GM23338 (cell line): ENCODE data around the gene TUBB3. TPM values are rescaled to one million over a fixed set of nuclear protein-coding genes. Genes with fewer than 3 reads are reported as not detected.

Experiments
- ATAC-seq: fragments of 200-7000 bp; cut with Tn5 transposase; 3 replicates; pipeline ENCODE4 v1.9.1; 2020
- DNase-seq: peaks from one replicate; pipeline ENCODE4 v3.0.0-alpha.2; 2015; ENCODE audit warnings: low spot score
- H2AFZ ChIP-seq: fragments of 200-600 bp; sonication (generic); 2 replicates; pipeline ENCODE4 v1.8.0; 2016; ENCODE audit warnings: antibody characterized with exemption, mild to moderate bottlenecking, moderate library complexity
- H3F3A ChIP-seq: fragments of 200-600 bp; sonication (generic); replicated peaks from 2 replicates; pipeline ENCODE4 v1.8.0; 2017; ENCODE audit warnings: antibody characterized with exemption, mixed run types, low read depth
- H3K27ac ChIP-seq: fragments of 200-600 bp; sonication (generic); 2 replicates; pipeline ENCODE4 v1.6.1; 2016; ENCODE audit warnings: low read depth
- H3K27me3 ChIP-seq: fragments of 200-600 bp; sonication (generic); 2 replicates; pipeline ENCODE4 v1.8.0; 2016; ENCODE audit warnings: mild to moderate bottlenecking, mixed run types, moderate library complexity; ENCODE audit not compliant: insufficient read depth
- H3K36me3 ChIP-seq: fragments of 200-600 bp; sonication (generic); 2 replicates; pipeline ENCODE4 v1.8.0; 2016; ENCODE audit warnings: mild to moderate bottlenecking; ENCODE audit not compliant: insufficient read depth
- H3K4me1 ChIP-seq: fragments of 200-600 bp; sonication (generic); 2 replicates; pipeline ENCODE4 v1.8.0; 2016; ENCODE audit warnings: mild to moderate bottlenecking, moderate library complexity; ENCODE audit not compliant: insufficient read depth
- H3K4me2 ChIP-seq: fragments of 200-600 bp; sonication (generic); 2 replicates; pipeline ENCODE4 v1.7.1; 2017; ENCODE audit warnings: mixed run types
- H3K4me3 ChIP-seq: fragments of 200-600 bp; sonication (generic); 2 replicates; pipeline ENCODE4 v1.6.1; 2016; ENCODE audit warnings: mixed run types
- H3K79me2 ChIP-seq: fragments of 200-600 bp; sonication (generic); replicated peaks from 2 replicates; pipeline ENCODE4 v1.8.0; 2017; ENCODE audit warnings: mild to moderate bottlenecking; ENCODE audit not compliant: insufficient read depth
- H3K9me2 ChIP-seq: fragments of 200-600 bp; sonication (generic); 2 replicates; pipeline ENCODE4 v1.8.0; 2017; ENCODE audit not compliant: insufficient read depth
- H4K20me1 ChIP-seq: fragments of 200-600 bp; sonication (generic); replicated peaks from 2 replicates; pipeline ENCODE4 v1.8.0; 2017; ENCODE audit warnings: mild to moderate bottlenecking; ENCODE audit not compliant: insufficient read depth
- H3K27ac Mint-ChIP-seq: 2 replicates; pipeline ENCODE4 v1.8.0; 2020; ENCODE audit warnings: inconsistent platforms, mild to moderate bottlenecking, moderate library complexity, mixed read lengths
- H3K27me3 Mint-ChIP-seq: 3 replicates; pipeline ENCODE4 v1.8.0; 2022; ENCODE audit warnings: low read depth, mild to moderate bottlenecking, moderate library complexity, mixed read lengths, inconsistent platforms; ENCODE audit not compliant: insufficient read depth, poor library complexity
- H3K36me3 Mint-ChIP-seq: 3 replicates; pipeline ENCODE4 v1.8.0; 2021; ENCODE audit warnings: low read depth, mild to moderate bottlenecking, inconsistent platforms, moderate library complexity, mixed read lengths
- H3K4me1 Mint-ChIP-seq: 3 replicates; pipeline ENCODE4 v1.8.0; 2020; ENCODE audit warnings: mild to moderate bottlenecking, inconsistent platforms, mixed read lengths
- H3K4me3 Mint-ChIP-seq: 3 replicates; pipeline ENCODE4 v1.8.0; 2021; ENCODE audit warnings: moderate library complexity, mild to moderate bottlenecking, inconsistent platforms, mixed read lengths
- H3K9me3 Mint-ChIP-seq: 3 replicates; pipeline ENCODE4 v1.8.0; 2020; ENCODE audit warnings: moderate library complexity, mild to moderate bottlenecking, inconsistent platforms, mixed read lengths
- CREB1 ChIP-seq: fragments of 250-450 bp; sonication (Bioruptor Pico); IDR thresholded peaks from 2 replicates; pipeline ENCODE4 v1.5.0; 2020; ENCODE audit warnings: low read depth, mild to moderate bottlenecking, moderate library complexity
- EZH2 ChIP-seq: fragments of 200-600 bp; sonication (generic); IDR thresholded peaks from one replicate; pipeline ENCODE4 v1.8.0; 2017; ENCODE audit warnings: antibody characterized with exemption, mild to moderate bottlenecking, low read depth; ENCODE audit not compliant: unreplicated experiment
- EZH2phosphoT487 ChIP-seq: fragments of 200-600 bp; sonication (generic); IDR thresholded peaks from one replicate; pipeline ENCODE4 v1.8.1; 2018; ENCODE audit warnings: antibody characterized with exemption; ENCODE audit not compliant: unreplicated experiment
- JUNB ChIP-seq: IDR thresholded peaks from one replicate; pipeline ENCODE4 v1.6.1; 2016; ENCODE audit warnings: antibody characterized with exemption; ENCODE audit not compliant: unreplicated experiment
- NANOG ChIP-seq: IDR thresholded peaks from 2 replicates; pipeline ENCODE4 v1.6.1; 2016; ENCODE audit warnings: antibody characterized with exemption, borderline replicate concordance
- POLR2AphosphoS5 ChIP-seq: IDR thresholded peaks from 2 replicates; pipeline ENCODE4 v1.6.1; 2016; ENCODE audit warnings: antibody characterized with exemption, low read depth
- STAT1 ChIP-seq: IDR thresholded peaks from one replicate; pipeline ENCODE4 v1.6.1; 2016; ENCODE audit warnings: antibody characterized with exemption; ENCODE audit not compliant: unreplicated experiment
- ZNF331 ChIP-seq: fragments of 250-450 bp; sonication (Bioruptor Pico); IDR thresholded peaks from 2 replicates; pipeline ENCODE4 v1.5.0; 2020; ENCODE audit warnings: low read depth, mild to moderate bottlenecking, moderate library complexity
- polyA plus RNA-seq: library from polyadenylated mRNA; unstranded; fragments of >200 nt; fragmentation: Nextera tagmentation; extraction: Ambion mirVana; gene quantifications from 2 replicates; pipeline ENCODE4 v1.2.1, GENCODE V29; 2016
- total RNA-seq: library from RNA; depleted of rRNA; stranded (reverse); fragments of >200 nt; shearing (Covaris generic); gene quantifications from 2 replicates; pipeline ENCODE4 v1.2.3, GENCODE V29; 2014
- TF ChIP-seq, protein P1 (sequence below): fragments of 250-450 bp; sonication (Bioruptor Pico); IDR thresholded peaks from 2 replicates; pipeline ENCODE4 v1.5.0; 2020; ENCODE audit warnings: mild to moderate bottlenecking, moderate library complexity
- TF ChIP-seq, protein P2 (sequence below): IDR thresholded peaks from one replicate; pipeline ENCODE4 v1.6.1; 2018; ENCODE audit warnings: antibody characterized with exemption; ENCODE audit not compliant: unreplicated experiment
- TF ChIP-seq, protein P3 (sequence below): IDR thresholded peaks from 2 replicates; pipeline ENCODE4 v1.6.1; 2016; ENCODE audit warnings: antibody characterized with exemption

The TUBB3 gene
- total and polyA plus RNA-seq, 2 experiments from 2014 or later = 149 to 443 TPM

DNA sequence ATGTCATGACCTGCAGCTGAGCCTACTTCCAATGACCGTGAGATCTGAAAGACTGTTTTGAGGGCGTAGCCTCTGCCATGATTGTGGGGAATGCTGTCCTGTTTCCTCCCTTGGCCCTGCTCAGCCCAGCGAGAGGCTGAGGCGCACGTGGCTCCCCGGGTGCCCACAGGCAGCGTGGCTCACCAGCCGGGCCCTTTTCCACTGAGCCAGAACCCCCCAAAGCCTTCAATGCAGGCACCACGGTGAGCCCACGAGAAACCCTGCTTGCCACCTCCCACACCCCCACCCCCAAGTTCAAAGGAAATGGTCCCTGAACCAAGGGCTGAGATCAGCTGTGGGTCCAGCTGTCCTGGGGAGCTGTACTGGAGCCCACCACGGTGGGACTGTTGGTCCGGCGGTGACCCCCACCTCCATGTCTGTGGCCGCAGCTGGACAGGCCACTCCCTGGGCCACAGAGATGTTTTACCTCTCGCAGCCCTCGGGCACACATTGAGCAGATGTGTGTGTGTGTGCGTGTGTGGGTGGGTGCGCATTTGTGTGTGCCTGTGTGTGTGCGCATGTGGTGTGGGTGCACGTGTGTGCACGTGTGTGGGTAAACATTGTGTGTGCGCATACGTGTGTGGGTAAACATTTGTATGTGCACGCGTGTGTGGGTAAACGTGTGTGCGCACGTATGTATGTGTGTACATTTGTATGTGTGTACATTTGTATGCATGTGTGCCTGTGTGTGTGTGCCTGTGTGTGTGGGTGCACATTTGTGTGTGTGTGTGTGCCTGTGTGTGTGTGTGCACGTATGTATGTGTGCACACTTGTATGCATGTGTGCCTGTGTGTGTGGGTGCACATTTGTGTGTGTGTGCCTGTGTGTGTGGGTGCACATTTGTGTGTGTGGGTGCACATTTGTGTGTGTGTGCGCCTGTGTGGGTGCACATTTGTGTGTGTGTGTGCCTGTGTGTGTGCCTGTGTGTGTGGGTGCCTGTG is 9.4 kb upstream of the TUBB3 start:
- no peaks in the 10 kb centered on the region for H4K20me1 ChIP-seq
- no peaks in the 10 kb centered on the region for H3K9me2 ChIP-seq
- ATAC-seq (no peak), DNase-seq (no peak)
- no peak overlapping the region for H3K4me2 ChIP-seq
- H3K27ac ChIP-seq = no peak overlapping the region
- H3K4me1 Mint-ChIP-seq = peaks cover 8% of the 10 kb centered on the region; the same call in 1 of the 3 replicates
- TF ChIP-seq CREB1 (CRISPR knock-in tag) = no peak
- no peak for TF ChIP-seq NANOG
- TF ChIP-seq STAT1 = no peak
- no peak for TF ChIP-seq EZH2
- no peak for TF ChIP-seq JUNB
- TF ChIP-seq POLR2AphosphoS5 = no peak
- TF ChIP-seq, protein P1, sequence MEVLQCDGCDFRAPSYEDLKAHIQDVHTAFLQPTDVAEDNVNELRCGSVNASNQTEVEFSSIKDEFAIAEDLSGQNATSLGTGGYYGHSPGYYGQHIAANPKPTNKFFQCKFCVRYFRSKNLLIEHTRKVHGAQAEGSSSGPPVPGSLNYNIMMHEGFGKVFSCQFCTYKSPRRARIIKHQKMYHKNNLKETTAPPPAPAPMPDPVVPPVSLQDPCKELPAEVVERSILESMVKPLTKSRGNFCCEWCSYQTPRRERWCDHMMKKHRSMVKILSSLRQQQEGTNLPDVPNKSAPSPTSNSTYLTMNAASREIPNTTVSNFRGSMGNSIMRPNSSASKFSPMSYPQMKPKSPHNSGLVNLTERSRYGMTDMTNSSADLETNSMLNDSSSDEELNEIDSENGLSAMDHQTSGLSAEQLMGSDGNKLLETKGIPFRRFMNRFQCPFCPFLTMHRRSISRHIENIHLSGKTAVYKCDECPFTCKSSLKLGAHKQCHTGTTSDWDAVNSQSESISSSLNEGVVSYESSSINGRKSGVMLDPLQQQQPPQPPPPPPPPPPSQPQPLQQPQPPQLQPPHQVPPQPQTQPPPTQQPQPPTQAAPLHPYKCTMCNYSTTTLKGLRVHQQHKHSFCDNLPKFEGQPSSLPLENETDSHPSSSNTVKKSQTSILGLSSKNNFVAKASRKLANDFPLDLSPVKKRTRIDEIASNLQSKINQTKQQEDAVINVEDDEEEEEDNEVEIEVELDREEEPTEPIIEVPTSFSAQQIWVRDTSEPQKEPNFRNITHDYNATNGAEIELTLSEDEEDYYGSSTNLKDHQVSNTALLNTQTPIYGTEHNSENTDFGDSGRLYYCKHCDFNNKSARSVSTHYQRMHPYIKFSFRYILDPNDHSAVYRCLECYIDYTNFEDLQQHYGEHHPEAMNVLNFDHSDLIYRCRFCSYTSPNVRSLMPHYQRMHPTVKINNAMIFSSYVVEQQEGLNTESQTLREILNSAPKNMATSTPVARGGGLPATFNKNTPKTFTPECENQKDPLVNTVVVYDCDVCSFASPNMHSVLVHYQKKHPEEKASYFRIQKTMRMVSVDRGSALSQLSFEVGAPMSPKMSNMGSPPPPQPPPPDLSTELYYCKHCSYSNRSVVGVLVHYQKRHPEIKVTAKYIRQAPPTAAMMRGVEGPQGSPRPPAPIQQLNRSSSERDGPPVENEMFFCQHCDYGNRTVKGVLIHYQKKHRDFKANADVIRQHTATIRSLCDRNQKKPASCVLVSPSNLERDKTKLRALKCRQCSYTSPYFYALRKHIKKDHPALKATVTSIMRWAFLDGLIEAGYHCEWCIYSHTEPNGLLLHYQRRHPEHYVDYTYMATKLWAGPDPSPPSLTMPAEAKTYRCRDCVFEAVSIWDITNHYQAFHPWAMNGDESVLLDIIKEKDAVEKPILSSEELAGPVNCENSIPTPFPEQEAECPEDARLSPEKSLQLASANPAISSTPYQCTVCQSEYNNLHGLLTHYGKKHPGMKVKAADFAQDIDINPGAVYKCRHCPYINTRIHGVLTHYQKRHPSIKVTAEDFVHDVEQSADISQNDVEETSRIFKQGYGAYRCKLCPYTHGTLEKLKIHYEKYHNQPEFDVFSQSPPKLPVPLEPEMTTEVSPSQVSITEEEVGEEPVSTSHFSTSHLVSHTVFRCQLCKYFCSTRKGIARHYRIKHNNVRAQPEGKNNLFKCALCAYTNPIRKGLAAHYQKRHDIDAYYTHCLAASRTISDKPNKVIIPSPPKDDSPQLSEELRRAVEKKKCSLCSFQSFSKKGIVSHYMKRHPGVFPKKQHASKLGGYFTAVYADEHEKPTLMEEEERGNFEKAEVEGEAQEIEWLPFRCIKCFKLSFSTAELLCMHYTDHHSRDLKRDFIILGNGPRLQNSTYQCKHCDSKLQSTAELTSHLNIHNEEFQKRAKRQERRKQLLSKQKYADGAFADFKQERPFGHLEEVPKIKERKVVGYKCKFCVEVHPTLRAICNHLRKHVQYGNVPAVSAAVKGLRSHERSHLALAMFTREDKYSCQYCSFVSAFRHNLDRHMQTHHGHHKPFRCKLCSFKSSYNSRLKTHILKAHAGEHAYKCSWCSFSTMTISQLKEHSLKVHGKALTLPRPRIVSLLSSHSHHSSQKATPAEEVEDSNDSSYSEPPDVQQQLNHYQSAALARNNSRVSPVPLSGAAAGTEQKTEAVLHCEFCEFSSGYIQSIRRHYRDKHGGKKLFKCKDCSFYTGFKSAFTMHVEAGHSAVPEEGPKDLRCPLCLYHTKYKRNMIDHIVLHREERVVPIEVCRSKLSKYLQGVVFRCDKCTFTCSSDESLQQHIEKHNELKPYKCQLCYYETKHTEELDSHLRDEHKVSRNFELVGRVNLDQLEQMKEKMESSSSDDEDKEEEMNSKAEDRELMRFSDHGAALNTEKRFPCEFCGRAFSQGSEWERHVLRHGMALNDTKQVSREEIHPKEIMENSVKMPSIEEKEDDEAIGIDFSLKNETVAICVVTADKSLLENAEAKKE (CRISPR knock-in tag) = no peak
- TF ChIP-seq, protein P2, sequence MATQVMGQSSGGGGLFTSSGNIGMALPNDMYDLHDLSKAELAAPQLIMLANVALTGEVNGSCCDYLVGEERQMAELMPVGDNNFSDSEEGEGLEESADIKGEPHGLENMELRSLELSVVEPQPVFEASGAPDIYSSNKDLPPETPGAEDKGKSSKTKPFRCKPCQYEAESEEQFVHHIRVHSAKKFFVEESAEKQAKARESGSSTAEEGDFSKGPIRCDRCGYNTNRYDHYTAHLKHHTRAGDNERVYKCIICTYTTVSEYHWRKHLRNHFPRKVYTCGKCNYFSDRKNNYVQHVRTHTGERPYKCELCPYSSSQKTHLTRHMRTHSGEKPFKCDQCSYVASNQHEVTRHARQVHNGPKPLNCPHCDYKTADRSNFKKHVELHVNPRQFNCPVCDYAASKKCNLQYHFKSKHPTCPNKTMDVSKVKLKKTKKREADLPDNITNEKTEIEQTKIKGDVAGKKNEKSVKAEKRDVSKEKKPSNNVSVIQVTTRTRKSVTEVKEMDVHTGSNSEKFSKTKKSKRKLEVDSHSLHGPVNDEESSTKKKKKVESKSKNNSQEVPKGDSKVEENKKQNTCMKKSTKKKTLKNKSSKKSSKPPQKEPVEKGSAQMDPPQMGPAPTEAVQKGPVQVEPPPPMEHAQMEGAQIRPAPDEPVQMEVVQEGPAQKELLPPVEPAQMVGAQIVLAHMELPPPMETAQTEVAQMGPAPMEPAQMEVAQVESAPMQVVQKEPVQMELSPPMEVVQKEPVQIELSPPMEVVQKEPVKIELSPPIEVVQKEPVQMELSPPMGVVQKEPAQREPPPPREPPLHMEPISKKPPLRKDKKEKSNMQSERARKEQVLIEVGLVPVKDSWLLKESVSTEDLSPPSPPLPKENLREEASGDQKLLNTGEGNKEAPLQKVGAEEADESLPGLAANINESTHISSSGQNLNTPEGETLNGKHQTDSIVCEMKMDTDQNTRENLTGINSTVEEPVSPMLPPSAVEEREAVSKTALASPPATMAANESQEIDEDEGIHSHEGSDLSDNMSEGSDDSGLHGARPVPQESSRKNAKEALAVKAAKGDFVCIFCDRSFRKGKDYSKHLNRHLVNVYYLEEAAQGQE = no peak
- no peak for TF ChIP-seq EZH2phosphoT487
- no peak for TF ChIP-seq ZNF331 (CRISPR knock-in tag)
- TF ChIP-seq, protein P3, sequence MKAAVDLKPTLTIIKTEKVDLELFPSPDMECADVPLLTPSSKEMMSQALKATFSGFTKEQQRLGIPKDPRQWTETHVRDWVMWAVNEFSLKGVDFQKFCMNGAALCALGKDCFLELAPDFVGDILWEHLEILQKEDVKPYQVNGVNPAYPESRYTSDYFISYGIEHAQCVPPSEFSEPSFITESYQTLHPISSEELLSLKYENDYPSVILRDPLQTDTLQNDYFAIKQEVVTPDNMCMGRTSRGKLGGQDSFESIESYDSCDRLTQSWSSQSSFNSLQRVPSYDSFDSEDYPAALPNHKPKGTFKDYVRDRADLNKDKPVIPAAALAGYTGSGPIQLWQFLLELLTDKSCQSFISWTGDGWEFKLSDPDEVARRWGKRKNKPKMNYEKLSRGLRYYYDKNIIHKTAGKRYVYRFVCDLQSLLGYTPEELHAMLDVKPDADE = no peak
- peaks cover 27% of the 10 kb centered on the region for H3F3A ChIP-seq
- no peak overlapping the region for H3K27ac Mint-ChIP-seq
- H3K27me3 Mint-ChIP-seq = peaks cover 38% of the 10 kb centered on the region
- H3K79me2 ChIP-seq = no peaks in the 10 kb centered on the region
- H3K36me3 ChIP-seq = no peaks in the 10 kb centered on the region; the same call in 1 of the 2 replicates
- H3K27me3 ChIP-seq = peaks cover under 1% of the 10 kb centered on the region; the same call in 1 of the 2 replicates
- peaks cover 11% of the 10 kb centered on the region for H3K4me1 ChIP-seq
- H3K4me3 Mint-ChIP-seq = no peak overlapping the region
- no peak overlapping the region for H3K4me3 ChIP-seq
- no peak overlapping the region for H2AFZ ChIP-seq
- peaks cover 18% of the 10 kb centered on the region for H3K36me3 Mint-ChIP-seq
- peaks cover 14% of the 10 kb centered on the region; the same call in 2 of the 3 replicates for H3K9me3 Mint-ChIP-seq
